K562 (cell line): ENCODE results near the gene MYH2. TPM values are rescaled to one million over a fixed set of nuclear protein-coding genes. Genes with fewer than 3 reads are reported as not detected.

Experiments used
- ATAC-seq: fragments of 200-7000 bp; cut with Tn5 transposase; 3 replicates; pipeline ENCODE4 v1.9.1; 2020; ENCODE audit warnings: moderate library complexity
- BruUV-seq: library from RNA; stranded (reverse); fragments of 400-500 nt; replicated peaks from 2 replicates; lab custom pipeline; 2021; lab: Mats Ljungman, UMichigan
- CTCF ChIA-PET: fragments of 300-600 bp; formaldehyde crosslinking; extraction: SDS; loops from one replicate; lab custom pipeline; 2021; ENCODE audit warnings: low intra/inter-chr PET ratio; lab: Yijun Ruan, JAX
- POLR2A ChIA-PET: fragments of 300-600, 350-650 bp; sonication (Branson Sonifier 250); formaldehyde crosslinking; extraction: SDS; loops from one replicate; lab custom pipeline; 2021; ENCODE audit warnings: antibody characterized with exemption, inconsistent platforms; lab: Yijun Ruan, JAX
- DNase-seq, 4 experiments: peaks; one replicate each; pipeline versions ENCODE4 v3.0.0 to v3.0.0-alpha.2; 2011 to 2018; ENCODE audit warnings: low spot score in 3 of 4, mixed read lengths in 3 of 4; ENCODE audit errors: extremely low read depth in 1 of 4
- FAIRE-seq: peaks from 2 replicates; lab custom pipeline; 2011; peaks lifted over from hg19 to GRCh38; lab: Jason Lieb, UNC
- H2AFZ ChIP-seq: 2 replicates; pipeline ENCODE4 v1.6.0; 2011; ENCODE audit warnings: low read depth, low read length, control low read depth, inconsistent platforms
- H3K27ac ChIP-seq: fragments of 200-600 bp; 3 replicates; pipeline ENCODE4 v1.8.0; 2011; ENCODE audit warnings: low read depth, mild to moderate bottlenecking, control low read depth, inconsistent platforms, low read length, moderate library complexity, mixed read lengths; ENCODE audit errors: extremely low read depth
- H3K27me3 ChIP-seq, 2 experiments: fragments of 300-600 bp in 1 of 2; 2 replicates in 1 of 2; 3 replicates in 1 of 2; pipeline versions ENCODE4 v1.6.0 to v1.8.0; 2011; ENCODE audit warnings: inconsistent platforms in 2 of 2, low read length in 2 of 2, mild to moderate bottlenecking in 1 of 2, mixed read lengths in 1 of 2, moderate library complexity in 1 of 2; ENCODE audit not compliant: control insufficient read depth in 2 of 2, insufficient read depth in 2 of 2
- H3K36me3 ChIP-seq: fragments of 300-600 bp; 3 replicates; pipeline ENCODE4 v1.8.0; 2011; ENCODE audit warnings: mild to moderate bottlenecking, low read length, inconsistent platforms; ENCODE audit not compliant: control insufficient read depth, insufficient read depth
- H3K4me1 ChIP-seq, 2 experiments: fragments of 200-600 bp in 1 of 2; replicated peaks in 1 of 2; 2 replicates in 1 of 2; 3 replicates in 1 of 2; pipeline versions ENCODE4 v1.5.1 to v1.8.0; 2011; ENCODE audit warnings: inconsistent platforms in 2 of 2, low read length in 2 of 2, mild to moderate bottlenecking in 1 of 2, mixed read lengths in 1 of 2, moderate library complexity in 1 of 2; ENCODE audit not compliant: control insufficient read depth in 2 of 2, insufficient read depth in 2 of 2
- H3K4me2 ChIP-seq: 2 replicates; pipeline ENCODE4 v1.6.1; 2011; ENCODE audit warnings: low read length, control low read depth, inconsistent platforms, mixed read lengths; ENCODE audit not compliant: insufficient read depth
- H3K4me3 ChIP-seq: fragments of 200-600 bp; sonication (generic), shearing (Covaris generic); 2 replicates; pipeline ENCODE4 v1.5.1; 2016; ENCODE audit warnings: control low read depth, inconsistent platforms
- H3K79me2 ChIP-seq: fragments of 200-600 bp; 3 replicates; pipeline ENCODE4 v1.8.0; 2011; ENCODE audit warnings: low read length, inconsistent platforms; ENCODE audit not compliant: control insufficient read depth, insufficient read depth
- H3K9ac ChIP-seq, 2 experiments: 2 replicates each; pipeline versions ENCODE4 v1.6.0 to v1.6.1; 2011; ENCODE audit warnings: low read depth in 2 of 2, low read length in 2 of 2, control low read depth in 1 of 2, inconsistent platforms in 1 of 2, mild to moderate bottlenecking in 1 of 2, mixed read lengths in 1 of 2; ENCODE audit not compliant: insufficient read depth in 1 of 2
- H3K9me1 ChIP-seq: one replicate; pipeline ENCODE4 v1.6.0; 2011; ENCODE audit warnings: inconsistent platforms, mild to moderate bottlenecking, low read length, moderate library complexity; ENCODE audit not compliant: control insufficient read depth, insufficient read depth
- H3K9me3 ChIP-seq: replicated peaks from 2 replicates; pipeline ENCODE4 v1.5.1; 2011; ENCODE audit warnings: low read depth, low read length, inconsistent platforms; ENCODE audit not compliant: control insufficient read depth, insufficient read depth
- H4K20me1 ChIP-seq: replicated peaks from 2 replicates; pipeline ENCODE4 v1.6.1; 2011; ENCODE audit warnings: low read length, inconsistent platforms, mixed read lengths; ENCODE audit not compliant: control insufficient read depth, insufficient read depth
- CAMTA2 ChIP-seq: fragments of 250-450 bp; sonication (Bioruptor Pico); conservative IDR thresholded peaks from 2 replicates; pipeline ENCODE4 v1.5.1; 2022
- E2F5 ChIP-seq: sonication (generic); formaldehyde crosslinking; IDR thresholded peaks from 2 replicates; pipeline ENCODE4 v1.8.0; 2022; ENCODE audit warnings: mild to moderate bottlenecking, missing genetic modification reagents
- HNRNPUL1 ChIP-seq: fragments of 200-400 bp; formaldehyde crosslinking; IDR thresholded peaks from 2 replicates; pipeline ENCODE4 v1.6.1; 2017; ENCODE audit warnings: low read length
- NR4A1 ChIP-seq, 2 experiments: fragments of 250-450 bp in 1 of 2; fragments of 450-650 bp in 1 of 2; sonication (Bioruptor Pico) in 1 of 2; IDR thresholded peaks; 2 replicates each; pipeline versions ENCODE4 v1.4.0 to v1.6.1; 2016 to 2020; ENCODE audit warnings: mild to moderate bottlenecking in 2 of 2, missing compliant biosample characterization in 1 of 2, missing genetic modification characterization in 1 of 2, moderate library complexity in 1 of 2
- POLR2B ChIP-seq: fragments of 450-650 bp; IDR thresholded peaks from 2 replicates; pipeline ENCODE4 v1.6.1; 2018; ENCODE audit warnings: low read depth; ENCODE audit not compliant: partially characterized antibody
- SAFB ChIP-seq: fragments of 200-400 bp; formaldehyde crosslinking; IDR thresholded peaks from 2 replicates; pipeline ENCODE4 v1.6.1; 2017; ENCODE audit warnings: low read depth, low read length, borderline replicate concordance
- SP1 ChIP-seq: sonication (generic); formaldehyde crosslinking; IDR thresholded peaks from 2 replicates; pipeline ENCODE4 v1.8.1; 2022; ENCODE audit warnings: mild to moderate bottlenecking, missing genetic modification reagents
- TOE1 ChIP-seq, 2 experiments: fragments of 450-650 bp in 1 of 2; sonication (generic) in 1 of 2; formaldehyde crosslinking in 1 of 2; IDR thresholded peaks; 2 replicates each; pipeline versions ENCODE4 v1.7.1 to v1.8.0; 2016 to 2022; ENCODE audit warnings: borderline replicate concordance in 2 of 2, mild to moderate bottlenecking in 2 of 2, antibody characterized with exemption in 1 of 2, inconsistent platforms in 1 of 2, low read depth in 1 of 2, missing genetic modification reagents in 1 of 2, moderate library complexity in 1 of 2
- ZFP30 ChIP-seq: fragments of 250-450 bp; sonication (Bioruptor Pico); IDR thresholded peaks from 2 replicates; pipeline ENCODE4 v1.8.0; 2022; ENCODE audit warnings: moderate library complexity, mild to moderate bottlenecking, inconsistent platforms, borderline replicate concordance
- ZNF12 ChIP-seq: sonication (generic); formaldehyde crosslinking; IDR thresholded peaks from 2 replicates; pipeline ENCODE4 v1.4.0; 2020; ENCODE audit warnings: mild to moderate bottlenecking, missing genetic modification reagents
- ZNF436 ChIP-seq: fragments of 250-450, 450-650 bp; sonication (Bioruptor Pico); formaldehyde crosslinking; IDR thresholded peaks from 2 replicates; pipeline ENCODE4 v1.7.0; 2020; ENCODE audit warnings: mild to moderate bottlenecking
- WGBS: fragments of 100-300 bp; shearing (Covaris generic); methylation state at CpG from one replicate; pipeline ENCODE4 v1.1.6; 2016; ENCODE audit warnings: low coverage, mixed read lengths; ENCODE audit not compliant: insufficient coverage; ENCODE audit errors: missing lambda C conversion rate; 5-methylcytosine and 5-hydroxymethylcytosine counted together
- in situ Hi-C: fragments of 300-500 bp; cut with MboI; formaldehyde crosslinking; loops from 4 replicates; pipeline ENCODE4 v1.15.0; 2018; ENCODE audit warnings: inconsistent platforms, mixed read lengths
- intact Hi-C: fragments of 100-400 bp; cut with micrococcal nuclease; formaldehyde crosslinking; loops from 2 replicates; pipeline ENCODE4 v1.14.2; 2022
- polyA plus RNA-seq, 8 experiments: library from polyadenylated mRNA; depleted of rRNA in 4 of 8; stranded (reverse) in 5 of 8; unstranded in 3 of 8; fragments of >200 nt; fragmentation: Nextera tagmentation in 2 of 8; fragmentation: Illumina TruSeq in 1 of 8; extraction: Ambion mirVana in 2 of 8; extraction: Trizol in 1 of 8; gene quantifications; 2 replicates each; pipeline versions ENCODE4 v1.2.1 to v1.2.3, GENCODE V29; 2011 to 2014; ENCODE audit warnings: inconsistent platforms in 1 of 8, missing spikeins in 1 of 8
- total RNA-seq, 7 experiments: library from RNA; depleted of rRNA in 6 of 7; stranded (reverse); fragments of >200 nt in 6 of 7; fragmentation: Illumina TruSeq in 2 of 7; extraction: Trizol in 2 of 7; gene quantifications; 2 replicates each; pipeline versions ENCODE4 v1.2.1 to v1.2.3, GENCODE V29; 2011 to 2021; ENCODE audit warnings: low replicate concordance in 1 of 7

Gene MYH2
- total and polyA plus RNA-seq, 9 of the 15 experiments (the other 6 are each of a cell fraction or from before 2014, with no cell fraction given): not detected

GRCh38 chr17:10598621-10599020 lies 49.2 kb upstream of the MYH2 start:
- no TSS peak for BruUV-seq
- TF ChIP-seq POLR2B (no peak), CAMTA2 (no peak), TOE1 (IDR thresholded peaks at IDR 0.05; ENCODE audit: borderline replicate concordance) (no peak), TOE1 (CRISPR knock-in tag; IDR thresholded peaks at IDR 0.05; ENCODE audit: borderline replicate concordance, low read depth) (no peak), ZFP30 (CRISPR knock-in tag) (no peak), SP1 (CRISPR knock-in tag) (no peak), SAFB (no peak), NR4A1 (CRISPR knock-in tag; IDR thresholded peaks at IDR 0.05) (no peak), NR4A1 (tag; IDR thresholded peaks at IDR 0.05) (no peak), HNRNPUL1 (no peak), ZNF12 (CRISPR knock-in tag) (no peak), ZNF436 (CRISPR knock-in tag) (no peak), E2F5 (CRISPR knock-in tag) (no peak)
- Histone ChIP-seq H3K9me1 (no peaks in the 10 kb centered on the region), H3K79me2 (no peaks in the 10 kb centered on the region), H3K9me3 (no peaks in the 10 kb centered on the region), H4K20me1 (no peaks in the 10 kb centered on the region), H3K27me3 (no peaks in the 10 kb centered on the region), H3K36me3 (no peaks in the 10 kb centered on the region), H3K4me1 (no peaks in the 10 kb centered on the region), H3K4me2 (no peak overlapping the region), H3K9ac (no peak overlapping the region), H2AFZ (no peak overlapping the region), H3K4me3 (no peak overlapping the region), H3K27ac (no peak overlapping the region)
- ATAC-seq (no peak), FAIRE-seq (no peak), DNase-seq (no peak)
- ChIA-PET POLR2A (no interaction called here), CTCF (no interaction called here)
- in situ Hi-C loops (no loop called here), intact Hi-C loops (no loop called here)
- WGBS: 11% methylated on average over 2 of the region's 2 CpGs
